HepG2 (cell line): Measurements from ENCODE around the gene EMILIN1. TPM values are rescaled to one million over a fixed set of nuclear protein-coding genes. Genes with fewer than 3 reads are reported as not detected.

ENCODE experiments used
- ARHGAP35 ChIP-seq: sonication (generic); formaldehyde crosslinking; IDR thresholded peaks from 2 replicates; pipeline ENCODE4 v1.9.0; 2022; ENCODE audit warnings: mild to moderate bottlenecking, inconsistent platforms, moderate library complexity, missing genetic modification reagents, borderline replicate concordance
- ARNT2 ChIP-seq: sonication (generic); formaldehyde crosslinking; IDR thresholded peaks from 2 replicates; pipeline ENCODE4 v1.8.0; 2022; ENCODE audit warnings: mild to moderate bottlenecking, low read depth, missing genetic modification reagents, moderate library complexity
- ARNTL ChIP-seq: sonication (generic); formaldehyde crosslinking; IDR thresholded peaks from 2 replicates; pipeline ENCODE4 v1.4.0; 2020; ENCODE audit warnings: mild to moderate bottlenecking, missing genetic modification reagents
- ATF1 ChIP-seq: IDR thresholded peaks from 2 replicates; pipeline ENCODE4 v1.6.1; 2016; ENCODE audit warnings: mild to moderate bottlenecking, control low read depth
- GABPB1 ChIP-seq: IDR thresholded peaks from 2 replicates; pipeline ENCODE4 v1.6.1; 2016; ENCODE audit warnings: mild to moderate bottlenecking, missing genetic modification reagents, moderate library complexity, missing compliant biosample characterization
- HIVEP1 ChIP-seq: sonication (generic); formaldehyde crosslinking; IDR thresholded peaks from 2 replicates; pipeline ENCODE4 v1.4.0; 2020; ENCODE audit warnings: mild to moderate bottlenecking, missing genetic modification reagents
- HNRNPK ChIP-seq: fragments of 200-400 bp; formaldehyde crosslinking; IDR thresholded peaks from 2 replicates; pipeline ENCODE4 v1.6.1; 2018; ENCODE audit warnings: low read length, low read depth, moderate library complexity, mild to moderate bottlenecking; ENCODE audit not compliant: poor library complexity, severe bottlenecking
- KDM5B ChIP-seq: sonication (generic); formaldehyde crosslinking; IDR thresholded peaks from 2 replicates; pipeline ENCODE4 v1.4.0; 2020; ENCODE audit warnings: missing genetic modification reagents, mild to moderate bottlenecking, borderline replicate concordance
- LCORL ChIP-seq, 2 experiments: fragments of 450-650 bp in 1 of 2; sonication (generic) in 1 of 2; formaldehyde crosslinking in 1 of 2; IDR thresholded peaks; 2 replicates each; pipeline versions ENCODE4 v1.5.0 to v1.6.1; 2017 to 2020; ENCODE audit warnings: antibody characterized with exemption in 1 of 2, missing genetic modification reagents in 1 of 2
- NFYB ChIP-seq: sonication (generic); formaldehyde crosslinking; IDR thresholded peaks from 2 replicates; pipeline ENCODE4 v1.4.0; 2020; ENCODE audit warnings: missing genetic modification reagents
- RORA ChIP-seq: sonication (generic); formaldehyde crosslinking; IDR thresholded peaks from 2 replicates; pipeline ENCODE4 v1.5.0; 2020; ENCODE audit warnings: mild to moderate bottlenecking, missing genetic modification reagents, moderate library complexity
- SP2 ChIP-seq: sonication (generic); formaldehyde crosslinking; IDR thresholded peaks from 2 replicates; pipeline ENCODE4 v1.5.1; 2020; ENCODE audit warnings: mild to moderate bottlenecking, missing genetic modification reagents
- TBX2 ChIP-seq: sonication (generic); formaldehyde crosslinking; IDR thresholded peaks from 2 replicates; pipeline ENCODE4 v1.5.0; 2020; ENCODE audit warnings: missing genetic modification reagents, mild to moderate bottlenecking, borderline replicate concordance
- ZC3H4 ChIP-seq: sonication (generic); formaldehyde crosslinking; IDR thresholded peaks from 2 replicates; pipeline ENCODE4 v1.4.0; 2020; ENCODE audit warnings: missing genetic modification reagents, borderline replicate concordance
- ZFAT ChIP-seq: sonication (generic); formaldehyde crosslinking; conservative IDR thresholded peaks from 2 replicates; pipeline ENCODE4 v1.8.1; 2023; ENCODE audit warnings: missing genetic modification reagents, inconsistent platforms
- ZNF263 ChIP-seq: sonication (generic); formaldehyde crosslinking; IDR thresholded peaks from 2 replicates; pipeline ENCODE4 v1.4.0; 2020; ENCODE audit warnings: missing genetic modification reagents
- ZNF280B ChIP-seq: sonication (generic); formaldehyde crosslinking; IDR thresholded peaks from 2 replicates; pipeline ENCODE4 v1.5.0; 2020; ENCODE audit warnings: missing genetic modification reagents, mild to moderate bottlenecking, borderline replicate concordance
- ZNF3 ChIP-seq: IDR thresholded peaks from 2 replicates; pipeline ENCODE4 v1.7.0; 2017; ENCODE audit warnings: inconsistent platforms
- ZNF577 ChIP-seq: sonication (generic); formaldehyde crosslinking; IDR thresholded peaks from 2 replicates; pipeline ENCODE4 v1.4.0; 2020; ENCODE audit warnings: mild to moderate bottlenecking, low read depth, missing genetic modification reagents, borderline replicate concordance
- ZNF883 ChIP-seq: sonication (generic); formaldehyde crosslinking; IDR thresholded peaks from 2 replicates; pipeline ENCODE4 v1.5.1; 2020; ENCODE audit warnings: mild to moderate bottlenecking, missing genetic modification reagents; ENCODE audit errors: not compliant biosample characterization
- polyA plus RNA-seq, 8 experiments: library from polyadenylated mRNA; depleted of rRNA in 3 of 8; stranded (reverse) in 7 of 8; unstranded in 1 of 8; fragments of >200 nt; fragmentation: Illumina TruSeq in 4 of 8; extraction: Trizol in 4 of 8; gene quantifications; 2 replicates each; pipeline versions ENCODE4 v1.2.1 to v1.2.3, GENCODE V29; 2011 to 2016; ENCODE audit warnings: low read depth in 4 of 8, missing spikeins in 1 of 8, mixed read lengths in 1 of 8; ENCODE audit not compliant: insufficient read depth in 1 of 8
- total RNA-seq, 5 experiments: library from RNA; depleted of rRNA; stranded (reverse); fragments of >200 nt; fragmentation: Illumina TruSeq; extraction: Trizol; gene quantifications; 2 replicates each; pipeline ENCODE4 v1.2.3, GENCODE V29; 2016; ENCODE audit warnings: low read depth in 1 of 5
- TF ChIP-seq, protein P1 (sequence below): IDR thresholded peaks from 2 replicates; pipeline ENCODE4 v1.6.1; 2016; ENCODE audit warnings: low read depth, missing genetic modification reagents, missing compliant biosample characterization
- TF ChIP-seq, protein P2 (sequence below): fragments of 450-650 bp; IDR thresholded peaks from 2 replicates; pipeline ENCODE4 v1.6.1; 2016

The EMILIN1 gene
- total and polyA plus RNA-seq, 2 of the 13 experiments (the other 11 are each of a cell fraction or from before 2014, with no cell fraction given), result 8.1 to 9.7 TPM

- TF ChIP-seq ARHGAP35 (CRISPR knock-in tag) (no peak; the same call in 1 of the 2 replicates), ARNT2 (CRISPR knock-in tag) (no peak), NFYB (CRISPR knock-in tag) (0 out of 2 replicates have a peak, but pooled peaks have one; percentile 2), ZNF263 (CRISPR knock-in tag) (no peak), ZNF3 (no peak), ATF1 (CRISPR knock-in tag) (no peak), HNRNPK (no peak), SP2 (CRISPR knock-in tag) (no peak), KDM5B (CRISPR knock-in tag) (no peak), RORA (CRISPR knock-in tag) (no peak), LCORL (IDR thresholded peaks at IDR 0.05) (no peak), LCORL (CRISPR knock-in tag; IDR thresholded peaks at IDR 0.05) (peak; percentile 18; the same call in 1 of the 2 replicates), HIVEP1 (CRISPR knock-in tag) (no peak; the same call in 1 of the 2 replicates), ZNF577 (0 out of 2 replicates have a peak, but pooled peaks have one; percentile 13), TBX2 (CRISPR knock-in tag) (no peak), ZNF883 (no peak), ZC3H4 (CRISPR knock-in tag) (no peak), ZFAT (no peak), ZNF280B (no peak), GABPB1 (CRISPR knock-in tag) (no peak), ARNTL (0 out of 2 replicates have a peak, but pooled peaks have one; percentile 17)
- TF ChIP-seq, protein P1, sequence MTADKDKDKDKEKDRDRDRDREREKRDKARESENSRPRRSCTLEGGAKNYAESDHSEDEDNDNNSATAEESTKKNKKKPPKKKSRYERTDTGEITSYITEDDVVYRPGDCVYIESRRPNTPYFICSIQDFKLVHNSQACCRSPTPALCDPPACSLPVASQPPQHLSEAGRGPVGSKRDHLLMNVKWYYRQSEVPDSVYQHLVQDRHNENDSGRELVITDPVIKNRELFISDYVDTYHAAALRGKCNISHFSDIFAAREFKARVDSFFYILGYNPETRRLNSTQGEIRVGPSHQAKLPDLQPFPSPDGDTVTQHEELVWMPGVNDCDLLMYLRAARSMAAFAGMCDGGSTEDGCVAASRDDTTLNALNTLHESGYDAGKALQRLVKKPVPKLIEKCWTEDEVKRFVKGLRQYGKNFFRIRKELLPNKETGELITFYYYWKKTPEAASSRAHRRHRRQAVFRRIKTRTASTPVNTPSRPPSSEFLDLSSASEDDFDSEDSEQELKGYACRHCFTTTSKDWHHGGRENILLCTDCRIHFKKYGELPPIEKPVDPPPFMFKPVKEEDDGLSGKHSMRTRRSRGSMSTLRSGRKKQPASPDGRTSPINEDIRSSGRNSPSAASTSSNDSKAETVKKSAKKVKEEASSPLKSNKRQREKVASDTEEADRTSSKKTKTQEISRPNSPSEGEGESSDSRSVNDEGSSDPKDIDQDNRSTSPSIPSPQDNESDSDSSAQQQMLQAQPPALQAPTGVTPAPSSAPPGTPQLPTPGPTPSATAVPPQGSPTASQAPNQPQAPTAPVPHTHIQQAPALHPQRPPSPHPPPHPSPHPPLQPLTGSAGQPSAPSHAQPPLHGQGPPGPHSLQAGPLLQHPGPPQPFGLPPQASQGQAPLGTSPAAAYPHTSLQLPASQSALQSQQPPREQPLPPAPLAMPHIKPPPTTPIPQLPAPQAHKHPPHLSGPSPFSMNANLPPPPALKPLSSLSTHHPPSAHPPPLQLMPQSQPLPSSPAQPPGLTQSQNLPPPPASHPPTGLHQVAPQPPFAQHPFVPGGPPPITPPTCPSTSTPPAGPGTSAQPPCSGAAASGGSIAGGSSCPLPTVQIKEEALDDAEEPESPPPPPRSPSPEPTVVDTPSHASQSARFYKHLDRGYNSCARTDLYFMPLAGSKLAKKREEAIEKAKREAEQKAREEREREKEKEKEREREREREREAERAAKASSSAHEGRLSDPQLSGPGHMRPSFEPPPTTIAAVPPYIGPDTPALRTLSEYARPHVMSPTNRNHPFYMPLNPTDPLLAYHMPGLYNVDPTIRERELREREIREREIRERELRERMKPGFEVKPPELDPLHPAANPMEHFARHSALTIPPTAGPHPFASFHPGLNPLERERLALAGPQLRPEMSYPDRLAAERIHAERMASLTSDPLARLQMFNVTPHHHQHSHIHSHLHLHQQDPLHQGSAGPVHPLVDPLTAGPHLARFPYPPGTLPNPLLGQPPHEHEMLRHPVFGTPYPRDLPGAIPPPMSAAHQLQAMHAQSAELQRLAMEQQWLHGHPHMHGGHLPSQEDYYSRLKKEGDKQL, result no peak
- TF ChIP-seq, protein P2, sequence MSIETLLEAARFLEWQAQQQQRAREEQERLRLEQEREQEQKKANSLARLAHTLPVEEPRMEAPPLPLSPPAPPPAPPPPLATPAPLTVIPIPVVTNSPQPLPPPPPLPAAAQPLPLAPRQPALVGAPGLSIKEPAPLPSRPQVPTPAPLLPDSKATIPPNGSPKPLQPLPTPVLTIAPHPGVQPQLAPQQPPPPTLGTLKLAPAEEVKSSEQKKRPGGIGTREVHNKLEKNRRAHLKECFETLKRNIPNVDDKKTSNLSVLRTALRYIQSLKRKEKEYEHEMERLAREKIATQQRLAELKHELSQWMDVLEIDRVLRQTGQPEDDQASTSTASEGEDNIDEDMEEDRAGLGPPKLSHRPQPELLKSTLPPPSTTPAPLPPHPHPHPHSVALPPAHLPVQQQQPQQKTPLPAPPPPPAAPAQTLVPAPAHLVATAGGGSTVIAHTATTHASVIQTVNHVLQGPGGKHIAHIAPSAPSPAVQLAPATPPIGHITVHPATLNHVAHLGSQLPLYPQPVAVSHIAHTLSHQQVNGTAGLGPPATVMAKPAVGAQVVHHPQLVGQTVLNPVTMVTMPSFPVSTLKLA, result no peak
Measured at GRCh38 chr2:27134781-27135477, 56.5 kb downstream of the EMILIN1 start (continued).
